GM19238 (cell line): ENCODE measurements around the gene DHRS12.
A peak's percentile ranks its signal among the peaks of the same experiment; 100 is the strongest.

Experiments
- DNase-seq: peaks from one replicate; pipeline ENCODE4 v3.0.0; 2011; ENCODE audit warnings: low spot score; ENCODE audit not compliant: insufficient read length

The DHRS12 gene

DNA sequence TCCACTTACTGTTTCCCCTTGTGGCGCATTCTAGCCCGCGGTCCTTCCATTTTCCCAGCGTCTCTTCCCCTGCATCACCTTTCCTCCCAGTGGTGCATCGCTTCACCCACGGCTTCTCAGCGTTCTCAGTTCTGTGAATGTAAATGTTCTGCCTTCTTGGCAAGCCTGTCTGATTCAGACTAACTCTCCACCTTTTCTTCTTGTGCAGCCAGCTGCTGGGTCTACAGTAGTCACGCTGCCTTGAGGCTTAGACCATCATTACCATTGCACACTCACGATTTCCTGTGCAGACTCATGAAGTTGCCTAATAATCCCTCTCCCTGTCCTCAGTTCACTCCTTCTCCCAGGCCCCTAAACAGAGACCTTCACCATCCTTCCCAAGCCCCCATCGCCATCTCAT is 75.0 kb downstream of the DHRS12 start:
- no peak for DNase-seq

DNA sequence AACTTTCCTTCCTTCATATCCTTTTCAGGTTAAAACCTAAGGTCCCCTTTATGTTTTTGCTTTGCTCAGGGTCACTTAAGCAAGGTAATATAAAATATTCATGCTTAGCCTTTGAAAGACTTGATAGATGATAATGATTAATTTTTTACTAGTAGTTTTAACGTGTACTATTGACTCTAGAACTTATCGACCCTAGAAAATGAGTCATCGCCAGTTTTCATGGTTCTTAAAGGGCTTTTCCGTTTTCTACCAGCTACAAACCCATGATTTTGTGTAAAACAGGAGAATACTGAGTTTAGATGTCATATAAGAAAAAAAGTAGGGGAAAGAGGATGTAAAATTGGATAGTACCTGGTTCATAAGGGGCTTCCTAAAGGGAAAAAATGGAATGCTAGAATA is 75.7 kb downstream of the DHRS12 start:
- DNase-seq, result no peak

DNA sequence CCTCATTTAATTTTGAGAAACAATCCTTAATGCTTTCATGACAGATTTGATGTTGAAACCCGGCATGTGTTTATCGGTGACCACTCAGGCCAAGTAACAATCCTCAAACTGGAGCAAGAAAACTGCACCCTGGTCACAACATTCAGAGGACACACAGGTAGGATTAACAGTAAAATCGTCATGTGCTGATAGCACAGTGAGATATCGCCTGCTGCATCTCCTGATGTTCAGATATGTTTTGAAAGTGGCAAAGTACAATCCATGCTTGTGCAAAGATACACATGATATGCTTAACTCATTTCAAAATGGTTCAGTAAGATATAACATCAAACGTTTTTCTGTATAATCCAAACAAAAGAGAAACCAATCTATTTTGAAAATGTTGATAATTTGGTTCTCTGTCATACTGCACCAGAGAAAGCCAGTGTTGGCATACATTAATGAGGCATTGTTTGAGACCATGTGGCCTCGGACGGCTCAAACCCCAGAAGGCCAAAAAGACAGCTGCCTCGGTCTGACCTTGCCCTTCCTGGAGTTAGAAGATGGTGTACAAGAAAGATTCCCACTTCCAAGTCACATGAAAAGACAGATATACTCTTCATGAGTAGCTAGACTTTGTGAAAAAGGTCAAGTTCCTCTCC is 76.2 kb downstream of the DHRS12 start:
- no peak for DNase-seq

DNA sequence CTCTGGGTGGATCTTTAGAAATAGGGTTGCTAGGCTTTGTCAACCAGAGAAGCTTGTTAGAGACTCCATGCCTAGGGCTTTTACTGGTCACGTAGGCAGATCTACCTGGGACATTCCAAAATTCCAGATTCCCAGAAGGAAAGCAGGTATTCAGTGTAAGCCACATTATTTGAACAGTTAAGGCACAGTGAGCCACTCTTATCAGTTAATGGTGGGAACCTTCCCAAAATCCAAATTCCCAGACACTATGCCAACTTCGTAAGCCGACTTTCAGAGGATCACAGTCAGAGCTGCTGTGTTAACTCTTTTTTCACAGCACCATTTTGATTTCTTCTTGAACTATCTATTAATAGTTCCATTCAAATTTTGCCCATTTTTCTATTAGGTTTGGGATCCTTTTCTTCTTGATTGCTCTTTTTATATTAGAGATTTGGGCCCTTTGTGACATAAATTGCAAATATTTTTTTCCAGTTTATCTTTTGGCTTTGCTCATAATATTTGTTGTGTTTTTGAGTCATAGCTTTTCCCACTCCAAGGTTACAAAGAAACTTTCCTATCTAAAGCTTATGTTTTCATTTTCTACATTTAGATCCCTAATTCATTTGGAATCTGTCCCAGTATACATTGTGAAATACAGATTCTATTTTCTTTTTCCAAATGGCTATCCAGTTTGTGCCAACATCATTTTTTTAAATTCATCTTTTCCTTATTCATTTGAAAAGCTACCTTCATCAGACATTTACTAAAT is 77.3 kb downstream of the DHRS12 start:
- DNase-seq, result no peak

DNA sequence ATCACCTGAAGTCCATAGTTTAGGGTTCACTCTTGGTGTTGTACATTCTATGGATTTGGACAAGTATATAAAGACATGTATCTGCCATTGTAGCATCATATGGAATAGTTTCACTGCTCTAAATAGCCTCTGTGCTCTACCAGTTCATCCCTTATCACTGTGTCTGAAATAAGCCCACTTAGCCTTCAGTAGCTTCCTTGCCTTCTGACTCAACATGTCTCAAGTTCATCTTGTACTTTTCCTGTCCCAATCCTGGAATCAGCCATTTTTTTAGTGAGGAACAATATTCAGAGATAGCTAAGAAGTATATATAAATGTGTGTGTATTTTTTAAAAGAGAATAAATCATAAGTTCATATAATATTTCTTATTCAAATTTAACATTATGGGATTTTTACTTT is 79.2 kb downstream of the DHRS12 start:
- no peak for DNase-seq

DNA sequence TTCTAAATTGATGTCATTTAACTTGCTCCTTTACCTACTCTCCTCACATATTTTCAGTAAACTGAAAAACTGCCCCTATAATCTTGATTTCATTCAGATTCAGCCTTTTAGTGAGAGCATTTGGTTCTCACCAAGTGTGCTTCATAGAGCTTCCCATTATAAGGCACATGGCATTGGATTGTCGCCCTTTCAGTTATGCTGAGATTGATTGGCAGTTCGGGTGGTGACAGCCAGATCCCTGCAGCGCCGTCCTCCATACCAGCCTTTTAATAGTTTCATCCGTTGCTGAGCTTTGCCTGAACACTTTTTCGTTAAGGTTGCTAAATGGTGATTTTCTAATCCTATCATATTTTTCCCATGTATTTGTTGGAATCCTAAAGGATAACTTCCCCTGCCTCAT is 80.4 kb downstream of the DHRS12 start:
- DNase-seq, result no peak

DNA sequence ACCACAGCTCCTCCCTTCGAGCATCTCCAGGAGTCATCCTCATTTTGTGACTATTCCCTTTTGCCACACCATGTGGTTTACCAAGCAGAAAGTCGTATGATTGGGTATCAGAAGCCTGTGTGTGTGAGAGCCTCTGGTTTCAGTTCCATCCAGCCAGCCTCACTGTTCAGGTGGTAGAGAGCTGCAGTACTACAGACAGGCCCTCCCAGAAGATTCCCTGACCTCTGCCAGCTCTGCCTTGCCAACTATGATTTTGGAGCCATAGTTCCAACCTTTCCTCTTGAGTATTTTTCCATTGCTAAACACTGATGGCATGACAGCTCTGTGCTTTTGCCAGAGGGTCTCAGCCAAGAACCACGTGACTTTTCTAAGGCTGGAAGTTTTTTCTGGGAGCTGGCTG is 82.5 kb downstream of the DHRS12 start:
- DNase-seq, result peak; percentile 7

DNA sequence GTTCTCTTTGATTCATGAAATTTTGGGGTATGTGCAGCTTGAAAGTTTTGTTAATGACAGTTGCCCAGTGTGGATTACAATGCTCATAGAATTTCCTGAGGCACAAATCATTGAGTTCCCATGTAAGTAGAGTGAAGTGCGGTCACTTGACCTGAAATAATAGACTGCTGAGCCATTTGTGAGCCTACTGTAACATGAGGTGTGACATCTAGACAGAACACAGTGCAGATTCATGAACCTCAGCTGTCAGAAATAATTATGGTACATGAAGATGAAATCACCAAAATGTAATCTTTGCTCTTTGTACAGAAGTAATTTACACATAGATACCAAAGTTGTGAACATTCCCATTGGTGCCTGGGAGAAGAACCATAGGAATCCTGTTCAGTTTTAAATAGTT is 84.6 kb downstream of the DHRS12 start:
- DNase-seq, result no peak
